ENCODE measurements around the gene ZFAND3. TPM values are rescaled to one million over a fixed set of nuclear protein-coding genes. Genes with fewer than 3 reads are reported as not detected.
"Not testable (repeated sequence)": the region's sequence is repeated elsewhere in the genome, so short reads cannot be mapped to it uniquely, and the experiment has no call there.

The ZFAND3 gene
- total and polyA plus RNA-seq, 2 donors (not counting 1 experiment from before 2014, with no cell fraction given), result 13.5 to 58.3 TPM

DNA sequence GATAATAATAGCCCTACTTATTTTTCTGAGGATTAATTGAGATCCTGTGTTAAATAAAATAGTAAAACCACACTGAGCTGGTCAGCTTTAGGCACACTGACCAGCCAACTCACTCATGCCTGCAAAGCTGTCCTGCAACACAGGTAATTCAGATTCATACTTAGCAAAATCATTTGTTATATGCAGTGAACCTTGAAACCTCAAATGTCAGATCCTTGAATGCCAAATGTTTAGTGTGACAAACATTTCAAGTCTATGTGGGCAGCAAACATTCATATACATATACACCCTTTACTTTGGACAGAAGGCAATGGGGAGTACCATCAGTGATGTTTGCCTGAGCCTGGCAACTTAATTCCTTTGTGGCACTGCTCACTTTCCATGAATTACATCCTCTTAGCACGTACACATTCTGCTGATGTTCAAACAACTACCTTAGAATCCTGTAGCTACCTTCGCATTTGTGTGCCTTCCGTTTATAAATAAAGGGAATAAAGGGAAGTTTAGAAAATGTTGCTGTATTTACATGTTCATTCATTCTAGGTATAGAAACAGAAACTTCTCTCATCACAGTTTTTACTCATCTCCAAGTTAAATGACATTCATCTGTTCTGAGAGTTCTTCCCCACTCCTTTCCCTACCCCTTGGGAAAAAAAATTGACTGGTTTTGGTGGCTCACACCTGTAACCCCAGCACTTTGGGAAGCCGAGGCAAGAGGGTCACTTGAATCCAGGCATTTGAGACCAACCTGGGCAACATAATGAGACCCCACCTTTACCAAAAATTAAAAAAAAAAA lies 140.8 kb downstream of the ZFAND3 start:
- Histone ChIP-seq H3K9ac (ENCODE audit: low read length) (no peak overlapping the region), H3K36me3 (replicated peaks in 1 of 2; ENCODE audit: control extremely low read depth in 1 of 2, control insufficient read depth in 1 of 2, extremely low read depth in 1 of 2, insufficient read depth in 2 of 2, low read length in 1 of 2) (peaks cover 0 to 4% of the 10 kb centered on the region in 2 experiments), H4K20me1 (ENCODE audit: control insufficient read depth, insufficient read depth, low read length, poor library complexity, severe bottlenecking) (peaks cover 70% of the 10 kb centered on the region), H3K79me2 (ENCODE audit: control insufficient read depth, insufficient read depth, low read length) (peaks cover 87% of the 10 kb centered on the region), H2AFZ (ENCODE audit: insufficient read depth, low read depth, low read length, poor library complexity, severe bottlenecking) (no peak overlapping the region), H3K4me1 (ENCODE audit: control insufficient read depth in 2 of 2, insufficient read depth in 2 of 2, low read length in 2 of 2) (peaks cover 8 to 17% of the 10 kb centered on the region in 2 donors), H3K9me3 (ENCODE audit: control extremely low read depth in 1 of 3, control insufficient read depth in 2 of 3, insufficient read depth in 1 of 3, low read length in 2 of 3) (peaks cover 0 to 10% (median 3%) of the 10 kb centered on the region in 3 donors), H3K27ac (ENCODE audit: low read length in 2 of 2) (no peak overlapping the region), H3K4me2 (replicated peaks; ENCODE audit: low read depth, low read length, poor library complexity, severe bottlenecking) (no peak overlapping the region), H3K4me3 (ENCODE audit: control extremely low read depth in 1 of 5, extremely low read depth in 1 of 5, insufficient read depth in 1 of 5, low read depth in 2 of 5, low read length in 4 of 5) (no peak overlapping the region), H3K27me3 (replicated peaks in 1 of 4; ENCODE audit: control extremely low read depth in 1 of 4, control insufficient read depth in 3 of 4, insufficient read depth in 4 of 4, low read length in 3 of 4) (no peaks in the 10 kb centered on the region)
- DNase-seq (no peak), ATAC-seq (ENCODE audit: low read depth) (peak; percentile 41)
- ChIA-PET POLR2A (no interaction called here), CTCF (no interaction called here)
- Mint-ChIP-seq H3K4me3 (peak overlapping the region; percentile 50), H3K27me3 (no peaks in the 10 kb centered on the region), H3K27ac (peak overlapping the region; percentile 13), H3K9me3 (ENCODE audit: insufficient read depth) (peaks cover 2% of the 10 kb centered on the region), H3K4me1 (peaks cover 63% of the 10 kb centered on the region)
- no CpG with 5 or more reads among the region's 4 CpGs for WGBS (ENCODE audit: insufficient coverage)
- TF ChIP-seq, protein P1, sequence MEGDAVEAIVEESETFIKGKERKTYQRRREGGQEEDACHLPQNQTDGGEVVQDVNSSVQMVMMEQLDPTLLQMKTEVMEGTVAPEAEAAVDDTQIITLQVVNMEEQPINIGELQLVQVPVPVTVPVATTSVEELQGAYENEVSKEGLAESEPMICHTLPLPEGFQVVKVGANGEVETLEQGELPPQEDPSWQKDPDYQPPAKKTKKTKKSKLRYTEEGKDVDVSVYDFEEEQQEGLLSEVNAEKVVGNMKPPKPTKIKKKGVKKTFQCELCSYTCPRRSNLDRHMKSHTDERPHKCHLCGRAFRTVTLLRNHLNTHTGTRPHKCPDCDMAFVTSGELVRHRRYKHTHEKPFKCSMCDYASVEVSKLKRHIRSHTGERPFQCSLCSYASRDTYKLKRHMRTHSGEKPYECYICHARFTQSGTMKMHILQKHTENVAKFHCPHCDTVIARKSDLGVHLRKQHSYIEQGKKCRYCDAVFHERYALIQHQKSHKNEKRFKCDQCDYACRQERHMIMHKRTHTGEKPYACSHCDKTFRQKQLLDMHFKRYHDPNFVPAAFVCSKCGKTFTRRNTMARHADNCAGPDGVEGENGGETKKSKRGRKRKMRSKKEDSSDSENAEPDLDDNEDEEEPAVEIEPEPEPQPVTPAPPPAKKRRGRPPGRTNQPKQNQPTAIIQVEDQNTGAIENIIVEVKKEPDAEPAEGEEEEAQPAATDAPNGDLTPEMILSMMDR (IDR thresholded peaks at IDR 0.05), result no peak
- TF ChIP-seq EZH2 (IDR thresholded peaks at IDR 0.05; ENCODE audit: borderline replicate concordance, insufficient read depth, low read depth, low read length, poor library complexity, severe bottlenecking), result no peak
- intact Hi-C loops (cut with micrococcal nuclease), result no loop called here

DNA sequence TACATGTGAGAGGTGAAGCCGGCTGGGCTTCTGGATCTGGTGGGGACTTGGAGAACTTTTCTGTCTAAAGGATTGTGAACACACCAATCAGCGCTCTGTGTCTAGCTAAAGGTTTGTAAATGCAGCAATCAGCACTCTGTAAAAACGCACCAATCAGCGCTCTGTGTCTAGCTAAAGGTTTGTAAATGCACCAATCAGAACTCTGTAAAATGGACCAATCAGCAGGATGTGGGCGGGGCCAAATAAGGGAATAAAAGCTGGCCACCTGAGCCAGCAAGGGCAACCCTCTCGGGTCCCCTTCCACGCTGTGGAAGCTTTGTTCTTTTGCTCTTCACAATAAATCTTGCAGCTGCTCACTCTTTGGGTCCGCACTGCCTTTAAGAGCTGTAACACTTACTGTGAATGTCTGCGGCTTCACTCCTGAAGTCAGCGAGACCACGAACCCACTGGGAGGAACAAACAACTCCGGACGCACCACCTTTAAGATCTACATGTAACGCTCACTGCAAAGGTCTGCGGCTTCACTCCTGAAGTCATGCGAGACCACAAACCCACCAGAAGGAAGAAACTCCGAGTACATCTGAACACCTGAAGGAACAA lies 143.1 kb downstream of the ZFAND3 start:
- 85% methylated on average over 17 of the region's 17 CpGs for WGBS (ENCODE audit: insufficient coverage)
- peak overlapping the region; percentile 48 for H3K4me3 Mint-ChIP-seq

More for the DNA sequence above, 143.1 kb downstream of the ZFAND3 start:
- H3K27me3 ChIP-seq (replicated peaks in 1 of 4; ENCODE audit: control extremely low read depth in 1 of 4, control insufficient read depth in 3 of 4, insufficient read depth in 4 of 4, low read length in 3 of 4); POLR2A ChIA-PET; H3K4me3 ChIP-seq (ENCODE audit: control extremely low read depth in 1 of 5, extremely low read depth in 1 of 5, insufficient read depth in 1 of 5, low read depth in 2 of 5, low read length in 4 of 5); H3K9me3 Mint-ChIP-seq (ENCODE audit: insufficient read depth); H2AFZ ChIP-seq (ENCODE audit: insufficient read depth, low read depth, low read length, poor library complexity, severe bottlenecking); H3K27ac ChIP-seq (ENCODE audit: low read length in 2 of 2); H3K27me3 Mint-ChIP-seq; H3K9ac ChIP-seq (ENCODE audit: low read length); intact Hi-C loops (cut with micrococcal nuclease); ATAC-seq (ENCODE audit: low read depth); DNase-seq; H3K36me3 ChIP-seq (replicated peaks in 1 of 2; ENCODE audit: control extremely low read depth in 1 of 2, control insufficient read depth in 1 of 2, extremely low read depth in 1 of 2, insufficient read depth in 2 of 2, low read length in 1 of 2); H3K9me3 ChIP-seq (ENCODE audit: control extremely low read depth in 1 of 3, control insufficient read depth in 2 of 3, insufficient read depth in 1 of 3, low read length in 2 of 3); H3K4me2 ChIP-seq (replicated peaks; ENCODE audit: low read depth, low read length, poor library complexity, severe bottlenecking): not testable (repeated sequence)
- peaks cover 11 to 18% of the 10 kb centered on the region in 2 donors for H3K4me1 ChIP-seq (ENCODE audit: control insufficient read depth in 2 of 2, insufficient read depth in 2 of 2, low read length in 2 of 2)
- peaks cover 63% of the 10 kb centered on the region for H4K20me1 ChIP-seq (ENCODE audit: control insufficient read depth, insufficient read depth, low read length, poor library complexity, severe bottlenecking)
- Mint-ChIP-seq H3K4me1 (peaks cover 80% of the 10 kb centered on the region), H3K27ac (peak overlapping the region; percentile 10)
- CTCF ChIA-PET, result interaction anchor here (1.3 kb wide), 1 partner anchor 532 kb away, joined by 3 read pairs; no protein-coding TSS in a partner anchor
- H3K79me2 ChIP-seq (ENCODE audit: control insufficient read depth, insufficient read depth, low read length), result peaks cover 81% of the 10 kb centered on the region
